Mesendoderm (in vitro differentiated cells): ENCODE measurements around the gene TMEM89.

Experiments
- DNase-seq: peaks from one replicate; pipeline ENCODE4 v3.0.0; 2013
- H2AK5ac ChIP-seq: 2 replicates; pipeline ENCODE4 v1.6.1; 2013; ENCODE audit warnings: low read length, inconsistent platforms
- H2BK120ac ChIP-seq: 2 replicates; pipeline ENCODE4 v1.6.1; 2013; ENCODE audit warnings: low read depth, mild to moderate bottlenecking, low read length, moderate library complexity, mixed read lengths
- H2BK15ac ChIP-seq: replicated peaks from 2 replicates; pipeline ENCODE4 v1.6.1; 2013; ENCODE audit warnings: low read depth, mild to moderate bottlenecking, moderate library complexity
- H2BK5ac ChIP-seq: 2 replicates; pipeline ENCODE4 v1.6.1; 2013; ENCODE audit warnings: low read length, inconsistent platforms
- H3K18ac ChIP-seq: 2 replicates; pipeline ENCODE4 v1.6.1; 2013; ENCODE audit warnings: mild to moderate bottlenecking, low read length, mixed read lengths
- H3K23ac ChIP-seq: one replicate; pipeline ENCODE4 v1.6.1; 2013; ENCODE audit warnings: low read length
- H3K27ac ChIP-seq: 2 replicates; pipeline ENCODE4 v1.5.1; 2013; ENCODE audit warnings: low read depth, mild to moderate bottlenecking, inconsistent platforms, low read length, moderate library complexity
- H3K27me3 ChIP-seq: 2 replicates; pipeline ENCODE4 v1.6.1; 2013; ENCODE audit warnings: low read length, control low read depth, mild to moderate bottlenecking, inconsistent platforms; ENCODE audit not compliant: insufficient read depth, poor library complexity
- H3K36me3 ChIP-seq: 2 replicates; pipeline ENCODE4 v1.6.1; 2013; ENCODE audit warnings: low read length, inconsistent platforms; ENCODE audit not compliant: control insufficient read depth, insufficient read depth
- H3K4ac ChIP-seq: one replicate; pipeline ENCODE4 v1.6.1; 2013; ENCODE audit warnings: low read depth, mild to moderate bottlenecking, low read length, moderate library complexity
- H3K4me1 ChIP-seq: 2 replicates; pipeline ENCODE4 v1.6.1; 2013; ENCODE audit warnings: low read depth, low read length, inconsistent platforms; ENCODE audit not compliant: control insufficient read depth
- H3K4me2 ChIP-seq: 2 replicates; pipeline ENCODE4 v1.6.1; 2013; ENCODE audit warnings: low read length
- H3K4me3 ChIP-seq: 2 replicates; pipeline ENCODE4 v1.5.1; 2013; ENCODE audit warnings: mild to moderate bottlenecking, low read length
- H3K56ac ChIP-seq: one replicate; pipeline ENCODE4 v1.6.1; 2013; ENCODE audit warnings: low read length
- H3K79me1 ChIP-seq: 2 replicates; pipeline ENCODE4 v1.6.1; 2013; ENCODE audit warnings: low read length, inconsistent platforms
- H3K79me2 ChIP-seq: 2 replicates; pipeline ENCODE4 v1.6.1; 2013; ENCODE audit warnings: mild to moderate bottlenecking, low read length; ENCODE audit not compliant: control insufficient read depth, insufficient read depth
- H3K9ac ChIP-seq: 2 replicates; pipeline ENCODE4 v1.6.1; 2013; ENCODE audit warnings: low read length, inconsistent platforms
- H4K5ac ChIP-seq: one replicate; pipeline ENCODE4 v1.6.1; 2013; ENCODE audit warnings: low read length
- H4K8ac ChIP-seq: one replicate; pipeline ENCODE4 v1.6.1; 2013; ENCODE audit warnings: low read depth, mild to moderate bottlenecking, control low read depth, low read length, moderate library complexity
- WGBS: extraction: QIAGEN DNeasy Blood & Tissue Kit; methylation state at CpG from one replicate; pipeline ENCODE4 v1.1.7; 2013; ENCODE audit warnings: low lambda C conversion rate, missing lambda C conversion rate; ENCODE audit not compliant: insufficient coverage; ENCODE audit errors: extremely low coverage; 5-methylcytosine and 5-hydroxymethylcytosine counted together

The TMEM89 gene

DNA sequence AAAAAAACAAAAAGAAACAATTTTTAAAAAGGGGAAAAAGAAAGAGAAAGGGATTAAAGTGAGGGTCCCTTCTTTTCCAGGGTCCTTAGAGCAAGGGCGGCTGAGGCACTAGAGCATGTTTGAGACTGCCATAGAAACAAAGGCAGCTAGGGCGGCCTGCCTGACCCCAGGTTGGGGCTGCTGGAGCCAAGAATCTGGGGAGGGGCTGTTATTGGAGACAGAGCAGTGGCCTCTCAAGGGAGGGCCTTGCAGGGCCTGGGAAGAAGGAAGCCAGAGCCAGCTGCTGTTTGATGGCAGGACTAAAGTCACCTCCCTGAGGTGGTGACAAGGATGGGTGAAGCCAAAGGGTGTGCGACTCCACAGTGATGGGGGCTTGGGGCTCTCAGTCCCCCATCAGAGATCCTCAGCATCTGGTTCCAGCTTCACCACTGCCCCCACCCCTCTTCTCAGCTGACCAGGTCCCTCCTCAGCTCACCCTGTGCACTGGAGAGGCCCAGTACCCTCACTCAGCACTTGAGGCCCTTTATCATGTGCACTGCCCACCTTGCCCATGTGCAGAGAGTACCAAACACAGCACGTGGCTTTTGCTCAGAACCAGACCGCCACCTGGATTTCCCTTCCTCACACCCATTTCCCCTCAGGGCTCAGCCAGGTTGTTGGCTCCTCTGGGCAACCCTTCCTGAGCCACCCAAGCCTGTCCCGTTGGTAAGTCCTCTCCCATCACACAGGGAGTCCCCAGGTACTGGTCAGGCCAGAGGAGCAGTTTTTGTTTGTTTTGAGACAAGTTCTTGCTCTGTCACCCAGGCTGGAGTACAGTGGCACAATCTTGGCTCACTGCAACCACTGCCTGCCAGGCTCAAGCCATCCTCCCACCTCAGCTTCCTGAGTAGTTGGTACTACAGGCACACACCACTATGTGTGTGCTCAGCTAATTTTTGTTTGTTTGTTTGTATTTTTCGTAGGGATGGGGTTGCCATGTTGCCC is 1.7 kb downstream of the TMEM89 start:
- no peak overlapping the region for H4K5ac ChIP-seq
- H3K4ac ChIP-seq, result no peak overlapping the region
- no peak overlapping the region for H3K23ac ChIP-seq
- no peak overlapping the region for H3K4me3 ChIP-seq
- H3K4me2 ChIP-seq, result no peak overlapping the region
- no peak overlapping the region for H3K56ac ChIP-seq
- H4K8ac ChIP-seq, result no peak overlapping the region
- no peaks in the 10 kb centered on the region for H3K4me1 ChIP-seq
- no peaks in the 10 kb centered on the region for H3K27me3 ChIP-seq
- DNase-seq, result no peak
- WGBS, result no CpG with 5 or more reads among the region's 7 CpGs
- H2BK120ac ChIP-seq, result no peak overlapping the region
- no peak overlapping the region for H2AK5ac ChIP-seq
- H3K27ac ChIP-seq, result no peak overlapping the region
- H3K18ac ChIP-seq, result no peak overlapping the region
- no peak overlapping the region for H3K9ac ChIP-seq
- no peaks in the 10 kb centered on the region for H3K36me3 ChIP-seq
- H3K79me1 ChIP-seq, result no peaks in the 10 kb centered on the region
- no peak overlapping the region for H2BK15ac ChIP-seq
- no peak overlapping the region for H2BK5ac ChIP-seq
- H3K79me2 ChIP-seq, result no peaks in the 10 kb centered on the region

DNA sequence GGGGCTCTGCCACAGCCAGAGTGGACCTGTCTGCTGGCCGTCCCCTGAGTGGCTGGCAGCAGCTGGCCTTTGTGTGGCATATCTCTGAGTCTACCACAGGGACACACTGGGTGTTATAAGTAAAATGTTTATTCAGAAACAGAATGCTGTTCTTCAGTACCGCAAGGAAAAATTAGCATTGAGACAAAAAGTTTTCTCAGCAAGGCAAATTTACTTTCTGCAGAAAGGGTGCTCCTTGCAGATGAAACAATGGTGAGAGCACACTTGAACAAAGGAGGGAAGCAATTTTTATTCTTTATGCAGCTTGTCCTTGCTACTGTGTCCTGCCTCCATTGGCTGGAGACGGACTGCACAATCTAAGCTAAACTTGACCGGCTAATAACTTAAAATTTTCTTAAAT is 4.0 kb downstream of the TMEM89 start:
- Histone ChIP-seq H3K18ac (no peak overlapping the region), H3K79me2 (no peaks in the 10 kb centered on the region), H3K4me2 (no peak overlapping the region), H3K9ac (no peak overlapping the region), H3K27ac (no peak overlapping the region), H2AK5ac (no peak overlapping the region), H3K4me1 (no peaks in the 10 kb centered on the region), H4K8ac (no peak overlapping the region), H2BK120ac (no peak overlapping the region), H3K23ac (no peak overlapping the region), H2BK5ac (no peak overlapping the region), H3K4me3 (peak overlapping the region; percentile 25), H3K79me1 (no peaks in the 10 kb centered on the region), H3K27me3 (no peaks in the 10 kb centered on the region), H2BK15ac (no peak overlapping the region), H4K5ac (no peak overlapping the region), H3K4ac (no peak overlapping the region), H3K56ac (no peak overlapping the region), H3K36me3 (no peaks in the 10 kb centered on the region)
- no CpG with 5 or more reads among the region's 4 CpGs for WGBS
- no peak for DNase-seq

DNA sequence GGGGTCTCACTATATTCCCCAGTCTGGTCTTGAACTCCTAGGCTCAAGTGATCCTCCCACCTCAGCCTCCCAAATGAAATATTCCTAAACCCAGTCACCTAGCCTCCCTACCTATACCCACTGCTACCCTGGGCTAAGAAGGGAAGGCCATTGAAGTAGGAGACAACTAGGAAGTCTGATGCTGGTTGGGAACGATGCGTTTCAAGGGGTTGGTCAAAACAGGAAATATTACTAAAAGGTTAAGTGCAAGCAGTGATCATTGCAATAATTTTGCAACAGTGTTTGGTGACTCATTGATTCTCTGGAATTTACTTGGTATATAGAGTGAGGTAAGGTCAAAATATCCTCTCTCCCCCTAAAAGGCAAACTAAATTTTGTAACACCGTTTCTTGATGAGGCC is 7.5 kb downstream of the TMEM89 start:
- Histone ChIP-seq H3K36me3 (no peaks in the 10 kb centered on the region), H2BK5ac (no peak overlapping the region), H3K27ac (no peak overlapping the region), H4K5ac (no peak overlapping the region), H3K4me3 (no peak overlapping the region), H2BK120ac (no peak overlapping the region), H3K4me2 (no peak overlapping the region), H3K56ac (no peak overlapping the region), H3K4ac (no peak overlapping the region), H3K18ac (no peak overlapping the region), H3K27me3 (no peaks in the 10 kb centered on the region), H3K79me2 (peaks cover under 1% of the 10 kb centered on the region), H3K23ac (no peak overlapping the region), H3K9ac (no peak overlapping the region), H3K4me1 (no peaks in the 10 kb centered on the region), H4K8ac (no peak overlapping the region), H2BK15ac (no peak overlapping the region), H3K79me1 (no peaks in the 10 kb centered on the region), H2AK5ac (no peak overlapping the region)
- WGBS, result no CpG with 5 or more reads among the region's 3 CpGs
- no peak for DNase-seq

DNA sequence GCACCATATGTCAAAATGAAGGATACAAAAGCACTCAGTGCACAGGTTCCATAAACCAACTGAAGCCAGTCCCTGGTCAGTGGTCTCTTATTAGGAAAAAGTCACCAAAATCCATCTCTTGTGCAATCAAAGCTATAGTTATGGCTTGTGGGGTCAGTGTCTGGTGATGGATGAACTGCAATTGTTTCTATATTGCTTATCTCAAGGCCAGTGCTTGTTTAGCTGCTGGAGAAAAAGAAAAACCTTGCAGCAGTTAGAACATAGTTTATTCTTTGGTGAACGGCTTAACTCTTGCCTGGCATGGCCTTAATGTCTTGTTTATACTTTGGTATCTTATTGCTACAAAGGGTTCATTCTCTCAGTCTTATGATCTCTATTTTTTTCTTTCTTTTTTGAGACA is 9.3 kb downstream of the TMEM89 start:
- no peak for DNase-seq
- H3K4me1 ChIP-seq, result no peaks in the 10 kb centered on the region
- H3K36me3 ChIP-seq, result no peaks in the 10 kb centered on the region
- no peak overlapping the region for H3K18ac ChIP-seq
- peaks cover 3% of the 10 kb centered on the region for H3K79me1 ChIP-seq
- H4K8ac ChIP-seq, result no peak overlapping the region
- H3K4me2 ChIP-seq, result no peak overlapping the region
- no peak overlapping the region for H3K27ac ChIP-seq
- H2BK120ac ChIP-seq, result no peak overlapping the region
- no peak overlapping the region for H2AK5ac ChIP-seq
- no peaks in the 10 kb centered on the region for H3K27me3 ChIP-seq
- H2BK5ac ChIP-seq, result no peak overlapping the region
- no peak overlapping the region for H3K9ac ChIP-seq
- H3K4me3 ChIP-seq, result no peak overlapping the region
- no peak overlapping the region for H3K56ac ChIP-seq
- no peak overlapping the region for H4K5ac ChIP-seq
- no CpG with 5 or more reads among the region's 1 CpG for WGBS
- no peak overlapping the region for H3K23ac ChIP-seq
- no peak overlapping the region for H2BK15ac ChIP-seq
- H3K4ac ChIP-seq, result no peak overlapping the region
- H3K79me2 ChIP-seq, result peaks cover 11% of the 10 kb centered on the region

DNA sequence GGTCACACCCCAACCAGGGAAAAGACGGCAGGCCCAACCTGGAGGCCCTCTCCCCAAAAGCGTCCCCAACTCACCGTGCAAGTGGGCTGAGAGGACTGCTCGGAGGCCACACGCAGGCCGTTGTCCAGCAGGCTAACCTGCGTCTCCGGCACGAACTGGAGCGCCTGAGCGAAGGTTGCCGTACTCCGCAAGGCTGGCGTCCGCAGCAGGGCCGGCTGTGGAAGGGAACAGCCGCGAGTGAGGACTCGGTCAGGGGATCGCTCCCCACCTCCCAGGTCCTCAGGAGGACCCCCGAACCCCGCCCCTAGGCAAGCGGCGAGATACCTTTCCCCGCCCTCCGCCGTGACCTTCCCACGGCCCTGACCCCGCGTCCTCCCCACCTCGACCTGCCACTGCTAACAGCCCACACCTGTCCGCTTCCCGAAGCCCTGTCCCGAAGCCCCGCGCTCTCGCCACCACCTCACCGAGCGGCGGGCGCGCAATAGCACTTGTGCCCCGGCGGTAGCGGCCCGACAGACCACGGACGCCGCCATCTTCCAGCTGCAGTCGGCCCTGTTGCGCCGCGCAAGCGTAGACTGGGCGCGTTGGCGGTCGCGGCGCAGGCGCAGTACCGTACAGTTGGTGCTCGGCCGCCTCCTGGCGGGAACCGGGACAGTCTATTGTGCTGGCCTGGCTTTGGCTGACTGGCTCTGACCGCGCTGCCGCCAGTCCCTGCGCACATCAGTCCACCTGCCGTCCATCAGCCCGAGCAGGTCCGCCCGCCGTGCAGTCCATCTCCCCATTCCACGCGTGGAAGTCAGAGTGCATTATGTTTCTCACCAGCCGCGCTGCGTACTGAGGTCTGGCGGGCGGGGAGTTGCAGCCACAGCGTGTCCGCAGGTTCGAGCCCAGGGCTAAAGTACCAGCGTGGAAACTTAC is 12.2 kb downstream of the TMEM89 start, which contains the start of gene UQCRC1:
Gene UQCRC1, minus strand, starts transcription at position 559 of the 918 bp plus-strand sequence. Its CDS starts 26 bp downstream, at position 533.
- Histone ChIP-seq H3K27me3 (no peaks in the 10 kb centered on the region), H3K4ac (peak within 1 kb of the TSS; percentile 44), H3K4me2 (peak within 1 kb of the TSS; percentile 94), H3K27ac (peak within 1 kb of the TSS; percentile 74), H3K4me3 (peak within 1 kb of the TSS; percentile 99), H4K8ac (no peak within 1 kb of the TSS), H2AK5ac (no peak within 1 kb of the TSS), H4K5ac (no peak within 1 kb of the TSS), H3K79me1 (peaks cover 3% of the 10 kb centered on the region), H3K18ac (peak within 1 kb of the TSS; percentile 35), H3K23ac (peak within 1 kb of the TSS; percentile 100), H2BK15ac (no peak within 1 kb of the TSS), H3K36me3 (peaks cover 9% of the 10 kb centered on the region), H3K4me1 (no peaks in the 10 kb centered on the region), H2BK5ac (peak within 1 kb of the TSS; percentile 98), H3K79me2 (peaks cover 11% of the 10 kb centered on the region), H3K9ac (peak within 1 kb of the TSS; percentile 99), H3K56ac (peak within 1 kb of the TSS; percentile 100), H2BK120ac (no peak within 1 kb of the TSS)
- DNase-seq, result peak; percentile 96
- no CpG with 5 or more reads among the region's 86 CpGs for WGBS
